Measurements from ENCODE around the gene NAP1L2.
"Not testable (repeated sequence)": the region's sequence is repeated elsewhere in the genome, so short reads cannot be mapped to it uniquely, and the experiment has no call there.

NAP1L2 gene

DNA sequence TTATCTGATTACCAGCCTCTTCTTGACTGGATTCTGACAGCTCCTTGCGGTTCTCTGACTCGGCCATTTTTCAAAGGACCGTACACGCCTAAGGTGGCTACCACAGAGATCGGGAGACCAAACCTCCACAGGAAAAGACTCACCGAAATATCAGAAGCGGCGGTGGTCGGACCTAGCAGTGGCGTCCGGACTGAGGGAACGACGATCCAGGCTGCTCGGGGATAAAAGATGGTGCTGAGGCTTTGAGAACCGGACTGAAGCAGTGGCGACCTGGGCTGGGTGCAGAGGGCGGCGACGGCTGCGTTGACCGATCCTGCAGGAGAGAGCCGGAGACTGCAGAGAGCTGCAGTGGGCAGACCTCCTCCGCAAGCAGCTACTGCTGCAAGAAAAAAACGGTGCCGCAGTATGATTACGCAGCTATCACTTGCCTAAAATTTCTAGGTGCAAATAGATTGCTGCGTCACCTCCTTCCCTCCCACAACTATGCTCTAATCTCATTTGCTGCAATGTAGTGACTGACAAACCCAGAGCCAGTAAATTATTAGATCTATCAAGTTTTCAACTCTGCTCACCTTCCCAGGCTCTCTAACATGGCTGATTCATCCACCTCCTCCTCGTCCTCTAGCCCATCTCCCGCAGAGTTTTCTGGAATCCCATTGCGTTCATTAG is at the start of gene NAP1L2:
NAP1L2 (minus strand) TSS at position 426 of the 669 bp plus-strand sequence; CDS start at position 67, 359 bp downstream.
- no peak for DNase-seq

DNA sequence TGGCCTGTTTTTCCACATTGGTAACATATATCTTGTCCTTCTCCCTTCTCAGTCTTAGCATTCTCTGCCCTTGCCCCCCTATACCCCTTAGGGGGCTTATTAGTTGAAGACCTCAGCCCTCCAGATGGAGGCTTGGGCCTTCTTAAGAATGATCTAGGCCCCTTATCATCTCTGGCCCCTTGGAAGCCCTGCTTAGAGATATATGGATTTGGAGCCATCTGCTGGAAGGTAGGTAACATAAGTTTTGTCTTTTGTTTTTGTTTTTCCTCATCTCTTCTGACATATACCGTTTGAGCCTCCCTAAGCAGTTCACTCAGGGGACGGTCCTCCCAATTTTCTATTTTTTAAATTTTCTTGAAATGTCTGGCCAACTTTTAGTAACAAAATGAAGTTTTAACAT is 48.3 kb upstream of the NAP1L2 start:
- DNase-seq = no peak

GRCh38 chrX:73239242-73239641 is 24.6 kb upstream of the NAP1L2 start:
- DNase-seq = no peak

GRCh38 chrX:73217621-73218020 is 3.0 kb upstream of the NAP1L2 start:
- DNase-seq = no peak

GRCh38 chrX:73215246-73215645 is 595 bp upstream of the NAP1L2 start:
- no peak for DNase-seq

DNA sequence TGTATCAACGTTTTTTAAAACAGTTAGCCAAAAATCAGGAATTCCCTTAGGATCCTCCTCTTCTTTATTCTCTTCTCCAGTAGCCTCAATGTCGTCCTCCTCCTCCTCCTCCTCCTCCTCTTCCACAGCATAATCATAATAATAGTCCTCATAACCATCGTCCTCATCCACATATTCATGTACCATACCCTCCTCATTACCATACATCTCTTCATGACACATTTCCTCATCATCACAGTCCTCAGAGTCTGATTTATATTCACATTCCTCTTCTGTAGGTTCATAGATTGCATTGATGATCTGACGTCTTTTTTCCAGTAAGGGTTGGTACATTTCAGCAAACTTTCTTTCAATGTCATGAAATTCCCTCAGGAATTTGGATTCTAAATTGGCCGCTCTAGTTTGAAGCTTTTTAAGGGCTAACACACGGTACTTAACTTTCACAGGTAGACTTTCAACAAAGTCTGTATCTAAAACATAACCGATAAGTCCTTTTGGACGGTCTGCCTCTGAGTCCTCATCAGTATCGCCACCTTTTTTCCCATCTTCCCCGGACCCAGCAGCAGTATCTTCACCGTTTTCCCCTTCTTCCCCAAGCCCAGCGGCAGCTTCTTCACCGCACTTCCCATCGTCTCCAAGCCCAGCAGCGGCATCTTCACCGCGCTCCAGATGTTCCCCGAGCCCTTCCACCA is 771 bp downstream of the NAP1L2 start:
- no peak for DNase-seq

- no peak for DNase-seq
Measured at GRCh38 chrX:73206366-73206765, 8.3 kb downstream of the NAP1L2 start.

- no peak for DNase-seq
Measured at GRCh38 chrX:73182502-73183114, 32.0 kb downstream of the NAP1L2 start.

DNA sequence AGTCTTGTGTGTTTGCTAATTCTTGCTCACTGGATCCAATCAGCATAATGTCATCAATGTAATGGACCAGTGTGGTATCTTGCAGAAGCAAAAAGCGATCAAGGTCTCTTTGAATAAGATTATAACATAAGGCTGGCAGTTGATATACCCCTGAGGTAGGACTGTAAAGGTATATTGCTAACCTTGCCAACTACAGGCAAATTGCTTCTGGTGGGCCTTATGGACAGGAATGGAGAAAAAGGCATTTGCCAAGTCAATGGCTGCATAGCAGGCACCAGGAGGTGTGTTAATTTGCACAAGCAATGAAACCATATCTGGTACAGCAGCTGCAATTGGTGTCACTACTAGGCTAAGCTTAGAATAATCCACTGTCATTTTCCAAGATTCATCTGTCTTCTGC is 45.7 kb downstream of the NAP1L2 start:
- not testable (repeated sequence) for DNase-seq
